NCI-H146 treated with DMSO at 0.1 percent for 48 hours (cell line): ENCODE measurements around the gene DDX24.
"Not testable (repeated sequence)": the region's sequence is repeated elsewhere in the genome, so short reads cannot be mapped to it uniquely, and the experiment has no call there.

Experiments used
- DNase-seq: peaks from one replicate; lab custom pipeline; 2025; ENCODE audit not compliant: unreplicated experiment; lab: John Stamatoyannopoulos, UW

DDX24 gene

DNA sequence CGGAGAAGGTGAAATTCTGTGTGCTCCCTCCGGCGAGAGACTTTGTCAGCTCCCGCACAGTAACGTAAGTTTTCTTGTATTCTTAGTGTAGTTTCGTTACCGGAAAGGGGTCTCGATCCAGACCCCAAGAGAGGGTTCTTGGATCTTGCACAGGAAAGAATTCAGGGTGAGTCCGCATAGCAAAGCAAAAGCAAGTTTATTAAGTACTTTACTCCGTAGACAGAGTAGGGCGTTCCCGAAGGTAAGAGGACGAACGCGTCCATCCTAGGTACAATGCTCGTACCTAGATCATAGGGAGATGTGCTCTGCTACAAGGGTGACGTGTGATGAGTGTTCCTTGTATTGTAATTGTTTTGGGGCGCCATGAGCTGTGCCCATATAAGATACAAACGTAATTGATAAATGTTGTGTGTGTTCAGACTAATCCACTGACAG lies 401 bp upstream of the DDX24 start:
- no peak for DNase-seq

DNA sequence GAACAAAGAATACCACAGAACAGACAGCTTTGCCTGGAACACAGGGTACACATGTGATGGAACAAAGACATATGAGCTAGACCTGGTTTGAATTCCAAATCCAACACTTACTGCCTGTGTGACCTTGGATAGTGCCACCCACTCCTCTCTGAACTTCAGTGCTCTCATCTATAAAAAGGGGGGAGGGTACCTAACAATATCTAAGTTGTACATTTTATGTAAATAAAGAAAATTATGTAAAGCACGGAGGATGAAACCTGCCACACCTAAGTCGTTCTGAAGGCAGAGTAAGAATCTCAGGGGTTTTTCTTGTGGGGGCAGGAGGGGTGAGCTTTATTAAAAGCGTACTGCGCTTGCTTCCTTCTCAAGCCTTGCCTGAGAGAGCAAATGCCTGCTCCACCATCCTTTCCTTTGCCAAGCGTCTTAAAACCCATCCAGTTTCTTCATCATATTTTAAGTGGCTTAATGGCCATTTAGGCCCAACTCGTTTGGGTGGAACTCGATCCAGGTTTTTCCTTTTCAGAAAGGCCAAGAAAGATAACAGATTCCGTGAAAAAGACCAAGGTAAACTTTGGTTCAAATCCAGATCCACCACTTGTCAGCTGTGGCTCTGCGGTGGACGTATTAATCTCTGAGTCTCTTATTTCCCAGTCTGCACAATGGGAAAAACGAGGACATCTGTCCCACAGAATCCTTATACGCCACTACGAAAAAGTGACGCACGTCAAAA lies 946 bp downstream of the DDX24 start:
- DNase-seq = no peak

DNA sequence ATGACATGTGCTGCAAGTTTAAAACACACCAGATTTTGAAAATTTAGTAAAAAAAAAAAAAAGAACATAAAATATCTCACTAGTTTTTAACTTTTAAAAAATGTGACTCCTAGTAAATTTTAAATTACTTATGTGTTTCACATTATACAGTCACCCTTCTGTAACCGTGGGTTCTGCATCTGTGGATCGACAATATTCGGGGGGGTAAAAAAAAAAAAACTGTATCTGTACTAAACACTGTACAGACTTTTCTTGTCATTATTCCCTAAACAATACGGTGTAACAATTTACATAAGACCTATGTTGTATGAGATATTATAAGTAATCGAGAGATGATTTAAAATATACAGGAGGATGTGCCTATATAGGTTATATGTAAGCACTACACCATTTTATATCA lies 3.2 kb downstream of the DDX24 start:
- DNase-seq = no peak

DNA sequence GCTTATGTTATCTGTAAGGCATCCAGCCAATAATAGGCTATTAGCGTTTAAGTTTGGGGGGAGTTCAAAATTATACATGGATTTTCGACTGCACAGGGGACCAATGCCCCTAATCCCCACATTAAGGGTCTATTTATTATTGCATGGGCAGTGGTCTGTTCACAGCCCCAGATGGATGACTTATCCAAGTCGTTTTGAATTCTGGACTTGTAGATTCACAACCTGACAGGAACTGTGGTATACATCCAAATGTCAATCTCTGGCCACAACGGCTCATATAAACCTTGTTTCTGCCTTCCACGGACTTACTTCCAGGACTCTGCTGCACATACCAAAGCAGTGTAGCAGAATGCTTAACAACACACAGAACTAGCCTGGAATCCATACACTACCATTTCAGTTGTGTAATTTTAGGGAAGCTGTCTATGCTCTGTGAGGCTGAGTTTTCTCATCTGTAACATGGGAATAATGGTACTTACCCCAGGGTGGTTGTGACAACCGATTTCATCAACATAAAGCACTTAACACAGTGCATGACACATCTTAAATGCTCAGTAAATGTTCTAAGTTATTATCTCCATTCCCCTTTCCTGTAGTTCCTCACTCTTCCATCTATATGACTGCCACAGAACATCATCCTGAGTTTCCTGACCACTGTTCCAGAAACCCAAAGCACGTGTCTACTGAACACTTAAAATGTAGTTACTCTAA lies 3.7 kb downstream of the DDX24 start:
- no peak for DNase-seq

DNA sequence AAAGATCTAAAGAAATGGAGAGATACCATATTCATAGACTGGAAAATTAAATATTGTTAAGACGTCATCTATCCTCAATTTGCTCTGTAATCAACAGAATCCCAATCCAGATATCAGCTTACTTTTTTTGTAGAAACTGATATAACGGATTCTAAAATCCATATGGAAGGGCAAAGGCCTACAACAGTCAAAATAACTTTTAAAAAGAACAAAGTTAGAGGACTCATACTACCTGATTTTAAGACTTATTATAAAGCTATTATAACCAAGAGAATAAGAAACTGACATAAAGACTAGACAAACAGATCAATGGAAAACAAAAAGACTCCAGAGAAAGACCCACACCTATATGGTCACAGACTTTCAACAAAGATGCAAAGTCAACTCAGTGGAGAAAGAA lies 6.0 kb downstream of the DDX24 start:
- DNase-seq = no peak

DNA sequence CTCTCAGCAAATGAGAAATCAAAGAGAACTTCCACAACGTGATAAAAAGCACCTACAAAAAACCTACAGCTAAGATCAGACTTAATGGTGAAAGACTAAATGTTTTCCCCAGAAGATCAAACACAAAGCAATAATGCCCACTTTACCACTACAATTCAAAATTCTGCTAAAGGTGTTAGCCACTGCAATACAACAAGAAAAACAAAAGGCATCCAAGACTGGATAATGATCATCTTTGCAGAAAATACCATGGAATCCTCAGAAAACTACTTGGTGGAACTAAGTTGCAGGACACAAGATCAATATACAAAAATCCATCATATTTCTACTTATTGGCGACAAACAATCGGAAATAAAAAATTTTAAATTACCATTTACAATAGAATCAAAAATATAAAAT lies 6.5 kb downstream of the DDX24 start:
- DNase-seq = no peak

DNA sequence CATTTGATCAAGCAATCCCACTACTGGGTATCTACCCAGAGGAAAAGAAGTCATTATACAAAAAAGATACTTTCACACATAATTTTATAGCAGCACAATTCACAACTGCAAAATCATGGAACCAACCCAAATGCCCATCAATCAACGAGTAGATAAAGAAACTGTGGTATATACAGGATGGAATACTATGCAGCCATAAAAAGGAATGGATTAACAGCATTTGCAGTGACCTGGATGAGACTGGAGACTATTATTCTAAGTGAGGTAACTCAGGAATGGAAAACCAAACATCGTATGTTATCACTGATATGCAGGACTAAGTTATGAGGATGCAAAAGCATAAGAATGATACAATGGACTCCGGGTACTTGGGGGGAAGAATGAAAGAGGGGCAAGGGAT lies 8.9 kb downstream of the DDX24 start:
- not testable (repeated sequence) for DNase-seq

DNA sequence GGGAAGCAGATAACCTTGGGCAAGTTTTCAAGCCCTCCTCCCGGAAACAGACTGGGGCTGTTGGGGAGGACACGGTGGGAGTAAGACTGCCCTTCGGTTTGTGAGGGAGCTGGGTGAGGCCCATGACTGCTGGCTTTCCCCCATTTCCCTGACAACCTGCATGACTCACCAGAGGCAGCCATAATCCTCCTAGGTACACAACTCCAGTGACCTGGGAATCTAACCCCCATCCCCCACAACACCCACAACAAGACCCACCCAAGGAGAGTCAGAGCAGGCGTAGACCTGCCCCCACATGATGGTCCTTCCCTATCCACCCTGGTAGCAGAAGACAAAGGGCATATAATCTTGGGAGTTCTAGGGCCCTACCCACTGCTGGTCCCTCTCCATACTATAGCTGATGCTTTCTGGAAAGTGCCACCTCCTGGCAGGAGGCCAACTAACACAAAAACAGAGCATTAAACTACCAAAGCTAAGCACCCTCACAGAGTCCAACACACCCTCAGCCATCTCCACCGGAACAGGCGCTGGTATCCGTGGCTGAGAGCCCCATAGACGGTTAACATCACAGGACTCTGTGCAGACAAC lies 14.8 kb downstream of the DDX24 start:
- DNase-seq = no peak

DNA sequence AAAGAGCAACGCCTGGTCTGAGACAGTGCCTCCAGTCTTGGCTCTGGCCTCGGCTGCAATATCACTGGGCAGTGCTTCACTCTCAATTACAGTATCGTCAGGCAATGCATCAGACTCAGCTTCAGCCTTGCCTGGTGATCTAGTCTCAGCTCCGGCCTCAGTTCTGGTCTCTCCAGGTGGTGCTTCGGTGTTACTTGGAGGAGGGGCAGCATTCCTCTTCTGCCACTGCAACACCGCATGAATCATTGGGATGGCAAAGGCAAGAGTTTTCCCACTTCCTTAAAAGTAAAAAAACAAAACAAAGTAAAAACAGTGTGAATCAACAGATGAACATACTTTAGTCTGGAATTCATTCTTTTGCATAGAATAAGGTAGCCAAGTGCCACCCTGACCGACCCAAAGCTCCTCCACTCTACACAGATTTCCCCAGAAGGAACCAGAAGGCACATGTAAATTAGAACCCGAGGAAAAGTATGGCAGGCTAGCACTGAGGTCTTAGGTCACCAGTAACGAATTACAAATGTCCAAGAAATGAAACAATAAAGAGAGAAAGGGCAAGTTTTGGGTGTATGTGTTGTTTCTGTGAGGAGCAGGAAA lies 18.6 kb downstream of the DDX24 start:
- no peak for DNase-seq

DNA sequence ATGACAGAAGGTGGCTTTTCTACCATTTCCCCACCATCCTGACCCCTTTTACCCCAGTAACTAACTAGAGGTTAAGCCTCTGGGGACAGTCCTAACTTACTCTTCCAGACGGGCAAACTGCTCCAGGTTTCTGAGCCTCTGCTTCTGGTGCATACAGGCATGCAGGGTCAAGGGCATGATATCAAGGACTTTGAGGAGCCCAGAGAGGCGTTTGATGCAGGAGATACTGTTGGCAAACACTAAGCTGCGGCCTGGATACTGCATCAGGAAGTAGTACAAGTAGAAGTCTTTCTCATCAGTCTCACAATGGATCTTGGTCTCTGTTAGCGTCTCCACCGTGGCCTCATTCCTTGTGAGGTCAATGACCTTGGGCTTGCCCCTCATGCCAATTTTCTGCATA lies 21.0 kb downstream of the DDX24 start:
- no peak for DNase-seq

DNA sequence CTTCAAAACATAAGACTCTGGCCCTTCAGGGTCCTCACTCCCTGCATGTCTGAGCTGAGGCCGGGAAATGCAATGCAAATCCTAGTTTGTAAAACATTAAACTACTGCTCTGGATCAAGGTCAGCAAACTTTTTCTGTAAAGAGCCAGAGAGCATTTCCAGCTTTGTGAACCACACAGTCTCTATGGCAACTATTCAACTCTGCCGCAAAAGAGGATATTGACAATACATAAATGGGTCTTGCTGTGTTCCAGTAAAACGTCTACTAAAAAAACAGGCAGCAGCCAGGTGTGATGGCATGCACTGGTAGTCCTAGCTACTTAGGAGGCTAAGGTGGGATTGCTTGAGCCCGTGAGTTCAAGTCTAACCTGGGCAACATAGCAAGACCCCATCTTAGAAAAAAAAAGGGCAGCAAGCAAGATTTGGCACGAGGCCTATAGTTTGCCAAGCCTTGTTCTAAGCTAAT lies 22.3 kb downstream of the DDX24 start:
- no peak for DNase-seq

DNA sequence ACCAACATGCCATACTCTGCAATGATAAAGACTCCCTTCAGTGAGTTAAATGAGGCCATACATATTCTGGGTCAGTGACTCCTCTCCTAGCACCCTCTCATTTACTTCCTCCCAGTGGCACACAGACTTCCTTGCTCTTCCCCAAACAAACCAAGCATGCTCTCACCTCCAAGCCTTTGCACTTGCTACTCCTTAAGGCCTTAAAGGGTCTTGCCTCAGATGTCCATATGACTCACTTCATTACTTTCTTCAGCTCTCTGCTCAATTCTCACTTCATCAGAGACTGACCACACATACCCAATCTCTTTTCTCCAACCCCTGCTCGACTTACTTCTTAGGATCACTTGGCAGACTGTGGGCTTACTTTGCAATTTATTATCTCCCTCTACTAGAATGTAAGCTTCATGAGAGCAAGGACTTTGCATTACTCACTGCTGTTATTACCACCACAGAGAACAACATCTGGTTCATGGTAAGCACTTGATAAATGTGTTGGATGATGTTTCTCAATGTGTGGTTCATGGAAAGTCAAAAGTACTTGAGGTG lies 22.8 kb downstream of the DDX24 start:
- no peak for DNase-seq

DNA sequence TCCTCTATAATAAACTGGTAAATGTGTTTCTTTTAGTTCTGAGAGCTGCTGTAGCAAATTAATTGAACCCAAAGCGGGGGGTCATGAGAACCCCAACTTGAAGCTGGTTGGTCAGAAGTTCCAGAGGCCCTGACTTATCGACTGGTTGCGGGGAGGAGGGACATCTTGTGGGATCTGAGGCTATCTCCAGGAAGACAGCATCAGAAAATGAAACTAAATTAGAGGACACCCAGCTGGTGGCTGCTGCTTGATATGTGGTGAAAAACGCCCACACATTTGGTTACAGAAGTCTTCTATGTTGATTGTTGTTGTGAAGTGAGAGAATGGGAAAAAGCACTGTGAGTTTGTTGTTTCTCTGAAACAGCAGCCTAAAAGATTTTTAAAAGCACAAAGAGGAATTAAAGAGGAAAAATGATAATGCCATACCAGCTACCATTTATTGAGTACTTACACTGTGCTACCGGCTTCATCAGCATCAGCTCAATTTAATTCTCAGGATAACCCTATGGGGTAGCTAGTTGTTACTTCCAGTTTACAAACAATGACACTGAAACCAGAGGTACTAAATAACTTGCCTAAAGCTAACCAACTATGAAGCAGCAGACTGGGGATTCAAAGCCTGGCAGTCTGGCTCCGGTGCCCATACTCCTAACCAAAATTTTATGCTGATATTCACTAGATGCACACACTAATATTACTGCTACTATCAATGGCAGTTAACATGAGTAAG lies 24.3 kb downstream of the DDX24 start:
- DNase-seq = no peak

DNA sequence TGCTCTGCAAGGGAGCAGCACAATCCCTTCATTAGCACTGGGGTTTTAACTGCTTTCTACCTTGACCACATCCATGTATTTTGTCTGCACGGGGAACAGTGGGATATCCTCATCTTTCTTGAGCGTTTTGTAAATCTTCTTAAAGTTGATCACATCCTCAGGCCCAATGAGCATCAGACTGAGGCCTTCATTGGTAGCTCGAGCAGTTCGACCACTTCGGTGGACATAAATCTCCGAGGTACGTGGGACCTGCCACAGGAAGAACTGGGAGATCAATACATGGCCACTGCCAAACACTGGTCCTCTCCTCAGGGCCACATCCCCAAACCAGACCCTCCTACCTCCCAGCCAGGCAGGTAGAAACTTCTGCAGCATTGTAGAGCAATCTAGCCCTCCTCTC lies 26.1 kb downstream of the DDX24 start:
- no peak for DNase-seq

DNA sequence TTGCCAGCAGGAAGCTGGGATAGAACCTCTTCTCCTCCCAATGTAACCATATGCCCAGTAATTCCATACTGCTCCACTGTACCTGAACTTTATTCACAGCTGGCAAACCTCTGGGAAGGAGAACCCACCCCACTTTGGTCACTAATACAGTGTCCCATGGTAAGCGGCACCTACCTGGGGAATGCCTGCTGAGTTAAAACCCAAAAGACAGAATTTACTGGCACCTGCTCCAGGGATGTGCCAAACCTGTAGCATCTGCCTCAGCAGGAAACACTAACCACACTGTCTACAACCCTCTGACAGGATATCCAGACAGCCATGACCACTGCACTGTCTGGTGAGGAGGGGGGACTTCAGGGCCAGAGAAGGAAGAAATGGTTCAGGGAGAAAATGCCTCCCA lies 26.6 kb downstream of the DDX24 start:
- DNase-seq = no peak

DNA sequence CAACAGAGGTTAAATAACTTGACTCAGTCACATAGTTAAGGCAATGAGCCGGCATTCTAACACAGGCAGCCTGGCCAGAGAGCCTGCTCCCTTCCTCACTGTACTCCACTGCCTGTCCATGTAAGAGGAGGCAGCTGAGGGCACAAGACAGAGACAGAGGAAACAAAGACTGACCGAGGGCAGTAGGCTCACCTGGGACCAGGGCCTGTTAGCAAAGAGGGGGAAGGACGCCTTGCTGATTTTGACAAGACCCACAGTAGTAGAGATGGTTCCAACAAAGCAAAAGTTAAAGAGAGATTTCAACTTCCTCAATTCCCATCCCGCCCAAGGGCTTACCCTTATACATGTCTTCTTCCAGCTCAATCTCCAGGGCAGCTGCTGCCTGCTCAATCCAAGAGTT lies 28.3 kb downstream of the DDX24 start:
- no peak for DNase-seq

DNA sequence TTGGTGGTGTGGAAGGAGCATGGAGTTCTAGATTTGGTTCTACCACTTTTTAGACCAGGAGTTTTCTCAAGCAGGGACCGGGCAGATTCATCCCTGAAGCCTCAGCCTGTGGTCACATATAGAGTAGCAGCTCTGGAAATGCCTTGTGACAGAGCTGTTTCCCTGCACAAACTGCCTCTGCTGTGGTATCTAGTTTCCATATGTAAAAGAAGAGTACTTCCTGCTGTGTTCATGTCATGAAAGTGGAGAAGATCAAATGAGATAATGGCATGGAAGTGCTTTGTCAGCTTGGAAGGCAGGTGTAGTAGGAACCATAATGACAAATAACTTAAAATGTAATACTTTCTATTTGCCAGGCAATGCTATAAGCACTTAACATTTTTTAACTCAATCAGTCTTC lies 28.8 kb downstream of the DDX24 start:
- DNase-seq = peak; percentile 50

DNA sequence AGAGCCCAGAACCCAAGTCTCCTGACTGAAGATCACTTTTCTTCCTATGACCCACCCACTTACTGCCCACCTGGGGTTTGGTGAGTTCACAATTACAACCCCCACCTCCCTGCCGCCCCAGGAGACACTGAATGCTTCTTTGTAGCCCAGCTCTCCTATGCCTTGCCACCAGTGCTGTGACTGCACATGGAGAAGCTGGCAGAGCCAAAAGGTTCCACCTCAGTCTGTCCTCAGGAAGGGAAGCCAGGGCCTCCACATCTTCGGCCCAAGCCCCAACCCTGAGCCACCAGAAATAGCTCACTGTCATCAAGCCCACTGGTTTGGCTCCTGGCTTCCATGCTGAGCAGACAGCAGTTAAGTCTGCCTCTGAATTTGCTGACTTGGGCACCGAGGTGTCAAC lies 29.2 kb downstream of the DDX24 start:
- DNase-seq = no peak

DNA sequence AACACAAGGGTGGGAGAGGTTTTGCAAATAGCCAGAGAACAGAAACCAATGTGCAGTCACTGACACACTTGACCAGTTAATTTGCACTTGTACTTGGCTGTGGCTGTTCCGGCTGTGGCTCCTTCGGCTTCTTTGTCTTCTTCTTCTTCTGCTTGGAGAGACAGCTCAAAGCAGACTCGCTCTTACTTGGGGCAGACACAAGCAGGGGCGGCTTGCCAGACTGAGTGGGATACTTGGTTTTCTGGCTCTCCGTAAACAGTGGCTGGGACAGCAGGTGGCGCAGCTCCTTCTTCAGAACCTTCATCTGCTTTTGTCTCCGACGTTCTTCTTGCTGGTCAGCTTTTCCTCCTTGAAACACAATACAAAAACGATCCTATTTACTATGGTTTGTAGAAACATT lies 29.9 kb downstream of the DDX24 start:
- DNase-seq = no peak

DNA sequence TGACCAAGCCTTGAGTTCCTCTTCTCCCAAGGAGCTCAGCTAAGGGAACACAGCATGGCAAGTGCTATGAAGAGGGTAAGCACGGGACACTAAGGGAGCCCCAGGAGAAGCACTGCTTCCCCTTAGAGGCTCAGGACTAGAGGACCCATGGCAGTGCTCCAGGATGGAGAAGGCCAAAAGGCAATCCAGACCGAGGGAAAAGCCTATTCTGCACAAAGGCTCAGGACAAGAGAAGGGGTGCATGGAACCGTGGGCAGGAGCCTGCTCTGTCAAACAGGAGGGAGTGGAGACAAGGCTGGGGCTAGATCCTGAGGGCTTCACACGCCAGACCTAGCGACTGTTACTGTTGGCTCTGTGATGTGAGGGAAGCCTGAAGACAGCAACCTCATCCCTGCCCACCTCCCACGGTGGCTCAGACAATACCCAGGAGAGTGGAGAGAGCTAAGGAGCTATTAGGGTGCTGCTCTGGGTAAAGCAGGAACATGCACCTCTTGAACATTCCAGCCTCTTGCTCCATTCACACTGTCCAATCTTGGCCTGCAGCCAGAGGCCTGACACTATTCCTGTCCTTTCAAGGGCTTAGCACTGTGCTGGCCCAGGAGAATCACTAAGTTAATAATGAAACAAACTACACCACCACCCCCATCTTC lies 30.6 kb downstream of the DDX24 start:
- no peak for DNase-seq
